RWPE1 (cell line): ENCODE measurements around the gene NADSYN1.

ENCODE experiments used
- CTCF ChIA-PET: fragments of 350-600 bp; sonication (Branson Sonifier 250); formaldehyde crosslinking; extraction: SDS; loops from one replicate; lab custom pipeline; 2021; lab: Yijun Ruan, JAX
- POLR2A ChIA-PET: fragments of 400-600 bp; formaldehyde crosslinking; extraction: SDS; loops from one replicate; lab custom pipeline; 2020; ENCODE audit warnings: antibody characterized with exemption; ENCODE audit not compliant: low non-redundant PET; lab: Yijun Ruan, JAX
- DNase-seq: peaks from one replicate; pipeline ENCODE4 v3.0.0; 2012; ENCODE audit warnings: low spot score
- H3K27ac ChIP-seq: fragments of 450-650 bp; 2 replicates; pipeline ENCODE4 v1.5.1; 2017
- CTCF ChIP-seq: fragments of 450-650 bp; conservative IDR thresholded peaks from 2 replicates; pipeline ENCODE4 v1.5.1; 2017; ENCODE audit warnings: low read depth, mild to moderate bottlenecking

Gene NADSYN1

GRCh38 chr11:71458146-71459070 lies 5.4 kb downstream of the NADSYN1 start:
- POLR2A ChIA-PET, result interaction anchor here (0.5 kb wide), 1 partner anchor 29 kb away, joined by 7 read pairs; no protein-coding TSS in a partner anchor
- no peak for DNase-seq
- H3K27ac ChIP-seq, result no peak overlapping the region
- CTCF ChIA-PET, result no interaction called here
- no peak for TF ChIP-seq CTCF

GRCh38 chr11:71459076-71459766 lies 6.2 kb downstream of the NADSYN1 start:
- H3K27ac ChIP-seq, result no peak overlapping the region
- ChIA-PET POLR2A (no interaction called here), CTCF (no interaction called here)
- DNase-seq, result no peak
- no peak for TF ChIP-seq CTCF

- CTCF ChIA-PET, result no interaction called here
- POLR2A ChIA-PET, result no interaction called here
- H3K27ac ChIP-seq, result no peak overlapping the region
- TF ChIP-seq CTCF, result no peak
- no peak for DNase-seq
Observed at GRCh38 chr11:71459767-71460320, 6.8 kb downstream of the NADSYN1 start.

GRCh38 chr11:71461696-71462095 lies 8.7 kb downstream of the NADSYN1 start:
- ChIA-PET POLR2A (no interaction called here), CTCF (no interaction called here)
- no peak for DNase-seq
- no peak overlapping the region for H3K27ac ChIP-seq
- no peak for TF ChIP-seq CTCF

- H3K27ac ChIP-seq, result no peak overlapping the region
- TF ChIP-seq CTCF, result no peak
- DNase-seq, result no peak
- POLR2A ChIA-PET, result no interaction called here
- CTCF ChIA-PET, result interaction anchor here (0.9 kb wide), 1 partner anchor 26 kb away, joined by 4 read pairs; no protein-coding TSS in a partner anchor
Observed at GRCh38 chr11:71462726-71463125, 9.7 kb downstream of the NADSYN1 start.

- TF ChIP-seq CTCF, result no peak
- POLR2A ChIA-PET, result no interaction called here
- no peak overlapping the region for H3K27ac ChIP-seq
- CTCF ChIA-PET, result interaction anchor here (0.9 kb wide), 1 partner anchor 25 kb away, joined by 4 read pairs; no protein-coding TSS in a partner anchor
- no peak for DNase-seq
Observed at GRCh38 chr11:71463331-71464211, 10.6 kb downstream of the NADSYN1 start.
